Measurements from ENCODE around the gene LCP2.

Gene LCP2

GRCh38 chr5:170297589-170298462 lies at the start of gene LCP2:
Gene LCP2 (minus strand): TSS chr5:170297777. CDS start chr5:170297611, 166 bp downstream.
- peak; percentile 58 for DNase-seq (ENCODE audit: low spot score)

DNA sequence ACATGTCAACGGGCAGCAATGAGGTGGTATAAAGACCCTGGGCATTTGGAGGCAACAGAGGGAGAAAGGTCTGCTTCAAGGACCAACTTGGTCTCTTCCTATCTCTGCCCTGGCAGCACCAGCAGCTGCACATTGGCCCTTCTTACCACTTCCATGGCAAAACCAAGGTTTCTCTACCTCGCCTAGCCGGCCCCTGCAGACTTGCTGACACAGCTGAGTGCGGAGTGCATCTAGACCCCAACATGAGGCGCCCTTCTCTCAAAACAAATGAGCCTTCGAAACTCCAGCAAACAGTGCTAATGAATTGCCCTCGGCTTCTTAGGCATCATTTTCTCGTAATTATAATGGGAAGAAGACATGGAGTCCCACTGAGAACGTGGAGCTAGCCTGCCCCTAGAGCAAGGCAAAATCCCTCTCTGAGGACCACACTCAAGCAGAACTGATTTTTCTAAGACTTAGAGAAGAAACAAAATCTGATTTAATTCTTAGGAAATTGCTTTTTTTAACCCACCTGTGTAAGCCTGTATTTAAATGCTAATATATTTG lies 49.5 kb upstream of the LCP2 start:
- DNase-seq (ENCODE audit: low spot score), result no peak

DNA sequence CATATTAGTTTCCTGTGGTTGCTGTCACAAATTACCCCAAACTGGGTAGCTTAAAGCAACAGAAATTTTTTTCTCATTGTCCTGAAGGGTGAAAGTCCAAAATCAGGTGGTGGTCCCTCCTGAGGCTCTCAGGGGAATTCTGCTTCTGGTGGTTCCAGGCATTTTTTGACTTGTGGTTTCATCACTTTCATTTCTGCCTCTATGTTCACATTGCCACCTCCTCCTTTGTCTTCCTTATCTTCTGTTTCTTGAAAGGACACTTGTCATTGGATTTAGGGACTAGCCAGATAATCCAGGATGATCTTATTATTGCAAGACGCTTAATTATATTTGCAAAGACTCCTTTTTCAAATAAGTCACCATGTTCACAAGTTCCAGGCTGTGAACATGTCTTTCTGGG lies 48.4 kb upstream of the LCP2 start:
- no peak for DNase-seq (ENCODE audit: low spot score)

- no peak for DNase-seq (ENCODE audit: low spot score)
Observed at GRCh38 chr5:170343177-170343576, 45.6 kb upstream of the LCP2 start.

DNA sequence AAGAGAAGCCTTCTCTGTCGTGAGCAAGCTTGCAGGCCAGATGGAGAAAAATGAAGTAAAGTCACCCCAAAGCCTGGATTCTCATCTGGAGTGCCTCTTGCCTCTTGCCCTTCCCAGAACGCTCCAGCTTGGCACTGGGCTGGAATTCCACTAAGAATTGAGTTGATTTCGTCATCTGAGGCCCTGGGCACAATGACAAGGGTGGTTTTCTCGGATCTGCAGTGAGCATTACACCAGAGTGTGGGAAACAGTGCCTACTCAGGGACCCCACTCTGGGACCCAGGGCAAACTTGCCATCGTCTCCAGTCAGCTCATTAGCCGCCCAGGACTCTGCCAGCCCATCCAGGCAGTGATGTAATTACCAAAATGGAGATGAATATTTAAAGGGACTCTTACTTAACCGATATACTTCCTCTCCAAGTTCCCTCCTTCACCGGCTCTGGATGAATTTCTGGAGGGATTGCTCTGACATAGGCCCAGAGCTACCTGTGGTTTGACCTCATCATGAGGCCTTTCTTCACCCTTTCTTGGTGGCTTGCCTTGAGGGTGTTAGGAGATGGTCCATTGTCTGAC lies 44.7 kb upstream of the LCP2 start:
- no peak for DNase-seq (ENCODE audit: low spot score)

DNA sequence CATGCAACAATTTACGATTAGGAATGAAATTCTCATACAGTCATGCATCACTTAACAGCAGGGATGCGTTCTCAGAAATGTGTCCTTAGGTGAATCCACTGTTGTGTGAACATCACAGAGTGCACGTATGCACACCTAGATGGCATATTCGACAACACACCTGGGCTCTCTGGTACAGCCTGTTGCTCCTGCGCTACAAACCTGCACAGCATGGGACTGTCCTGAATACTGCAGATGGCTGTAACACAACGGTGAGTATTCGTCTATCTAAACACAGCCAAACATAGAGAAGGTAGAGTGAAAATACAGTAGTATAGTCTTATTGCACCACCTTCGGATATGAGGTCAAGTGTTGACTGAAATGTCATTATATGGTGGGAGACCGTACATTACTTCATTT lies 44.0 kb upstream of the LCP2 start:
- no peak for DNase-seq (ENCODE audit: low spot score)

- no peak for DNase-seq (ENCODE audit: low spot score)
Observed at GRCh38 chr5:170339780-170340167, 42.2 kb upstream of the LCP2 start.

- DNase-seq (ENCODE audit: low spot score), result no peak
Observed at GRCh38 chr5:170338933-170339779, 41.6 kb upstream of the LCP2 start.

GRCh38 chr5:170338291-170338690 lies 40.7 kb upstream of the LCP2 start:
- no peak for DNase-seq (ENCODE audit: low spot score)

- DNase-seq (ENCODE audit: low spot score), result no peak
Observed at GRCh38 chr5:170337045-170337733, 39.6 kb upstream of the LCP2 start.

DNA sequence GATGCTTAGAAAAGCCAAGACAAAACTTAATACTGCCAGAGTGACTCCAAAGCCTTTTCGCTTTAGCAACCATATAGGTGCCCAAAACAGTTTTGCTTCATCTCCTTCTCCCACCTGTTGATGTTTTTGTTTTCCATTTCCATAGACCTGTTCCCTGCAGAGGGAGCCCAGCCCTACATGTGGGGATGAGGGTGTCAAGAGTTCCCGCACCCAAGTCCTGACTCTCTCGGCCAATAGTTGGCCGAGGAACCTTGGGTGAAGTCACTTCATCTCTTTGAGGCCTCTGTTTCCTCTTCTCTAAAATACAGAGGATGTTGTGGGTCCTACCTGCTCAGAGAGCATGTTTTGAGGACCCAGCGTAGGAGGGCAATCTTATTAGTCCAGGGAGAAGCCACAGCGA lies 38.5 kb upstream of the LCP2 start:
- DNase-seq (ENCODE audit: low spot score), result no peak

DNA sequence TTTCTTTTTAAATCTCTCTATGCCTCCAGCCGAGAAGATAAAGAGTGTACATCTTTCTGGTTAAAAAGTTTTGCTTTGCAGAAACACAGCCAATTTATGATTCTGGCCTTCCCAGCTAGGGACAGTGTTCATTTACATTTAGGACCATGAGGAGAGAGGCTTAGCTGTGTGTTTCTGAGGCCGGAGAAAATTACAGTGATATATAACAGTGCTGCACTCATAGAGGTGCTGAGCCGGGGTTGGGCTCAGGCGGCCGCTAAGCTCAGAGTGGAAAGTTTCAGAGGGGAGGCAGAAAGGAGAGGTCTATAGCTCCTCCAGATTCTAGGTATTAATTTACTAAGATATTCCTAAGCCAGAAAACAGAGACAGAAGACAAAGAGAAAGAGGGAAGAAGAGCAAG lies 37.0 kb upstream of the LCP2 start:
- DNase-seq (ENCODE audit: low spot score), result no peak

GRCh38 chr5:170333161-170333910 lies 35.8 kb upstream of the LCP2 start:
- DNase-seq (ENCODE audit: low spot score), result peak; percentile 51

- DNase-seq (ENCODE audit: low spot score), result no peak
Observed at GRCh38 chr5:170332058-170332457, 34.5 kb upstream of the LCP2 start.

GRCh38 chr5:170330568-170331054 lies 33.0 kb upstream of the LCP2 start:
- DNase-seq (ENCODE audit: low spot score), result no peak

GRCh38 chr5:170329524-170329923 lies 31.9 kb upstream of the LCP2 start:
- no peak for DNase-seq (ENCODE audit: low spot score)

DNA sequence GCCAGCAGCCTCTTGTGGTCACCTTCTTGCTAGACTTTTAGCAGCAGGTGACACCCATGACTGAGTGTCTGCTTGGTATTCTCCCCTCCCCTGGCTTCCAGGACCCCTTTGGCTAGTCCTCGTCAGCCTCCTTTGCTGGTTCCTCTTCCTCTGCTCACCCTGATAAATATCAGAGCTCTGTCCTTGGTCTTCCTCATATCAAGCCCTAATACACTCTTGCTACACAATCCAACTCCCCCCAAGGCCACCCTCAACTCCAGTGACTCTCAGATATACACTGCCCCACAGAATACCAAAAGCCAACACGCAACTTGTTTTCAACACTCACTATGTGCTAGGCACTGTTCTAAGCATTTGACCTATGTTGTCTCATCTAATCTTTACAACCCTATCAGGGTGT lies 30.3 kb upstream of the LCP2 start:
- DNase-seq (ENCODE audit: low spot score), result no peak

GRCh38 chr5:170327168-170327567 lies 29.6 kb upstream of the LCP2 start:
- DNase-seq (ENCODE audit: low spot score), result no peak

DNA sequence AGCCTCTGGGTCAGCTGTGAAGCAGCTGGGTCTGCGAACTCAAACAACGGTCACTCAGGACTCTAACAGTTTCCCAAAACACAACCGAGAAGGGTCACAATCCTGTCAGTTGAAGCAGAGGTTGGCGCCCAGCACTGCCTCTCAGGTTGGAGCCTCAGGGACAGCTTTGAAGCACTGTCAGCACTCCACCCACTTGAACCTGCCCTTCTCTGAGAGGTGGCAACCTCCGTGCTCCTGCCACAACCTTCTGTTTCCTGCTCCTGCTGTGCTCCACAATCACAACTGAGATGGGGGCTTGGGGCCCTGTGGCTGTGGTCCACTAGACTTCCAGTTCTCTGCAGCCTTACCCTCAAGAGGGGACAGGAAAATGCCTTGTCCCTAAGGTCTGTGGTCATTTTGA lies 21.7 kb upstream of the LCP2 start:
- DNase-seq (ENCODE audit: low spot score), result no peak

- DNase-seq (ENCODE audit: low spot score), result no peak
Observed at GRCh38 chr5:170317499-170317898, 19.9 kb upstream of the LCP2 start.

DNA sequence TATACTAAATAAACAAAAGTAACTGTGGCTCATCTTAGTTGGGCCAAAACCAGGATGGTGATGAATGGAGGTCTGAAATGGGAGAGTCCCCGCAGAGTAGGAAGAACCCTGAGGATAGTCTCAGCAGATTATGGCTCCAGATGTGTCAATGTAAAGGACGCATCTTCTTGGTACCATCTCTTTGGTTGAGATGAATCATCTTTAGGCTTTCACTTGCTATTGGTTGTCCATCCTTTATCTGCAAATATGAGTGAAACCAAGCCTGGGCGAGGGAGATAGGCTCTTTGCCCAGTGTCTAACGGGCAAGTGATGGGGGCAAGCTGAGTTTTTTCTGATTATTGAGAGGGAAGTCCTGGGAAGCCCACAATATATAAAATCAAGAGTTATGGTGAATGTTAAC lies 19.4 kb upstream of the LCP2 start:
- DNase-seq (ENCODE audit: low spot score), result no peak
